Hepatocyte (in vitro differentiated cells): ENCODE results near the gene ME2. TPM values are rescaled to one million over a fixed set of nuclear protein-coding genes. Genes with fewer than 3 reads are reported as not detected.
"Not testable (repeated sequence)": the region's sequence is repeated elsewhere in the genome, so short reads cannot be mapped to it uniquely, and the experiment has no call there.

Experiments
- DNase-seq: peaks from one replicate; pipeline ENCODE4 v3.0.0-alpha.2; 2016; ENCODE audit warnings: low spot score
- H2AFZ ChIP-seq: fragments of 200-600 bp; sonication (generic); 2 replicates; pipeline ENCODE4 v1.6.0; 2016; ENCODE audit warnings: antibody characterized with exemption, mild to moderate bottlenecking
- H3K27ac ChIP-seq: fragments of 200-600 bp; sonication (generic); 2 replicates; pipeline ENCODE4 v1.5.1; 2016; ENCODE audit warnings: mild to moderate bottlenecking
- H3K27me3 ChIP-seq: fragments of 200-600 bp; sonication (generic); 2 replicates; pipeline ENCODE4 v1.6.1; 2016
- H3K36me3 ChIP-seq: fragments of 200-600 bp; sonication (generic); replicated peaks from 2 replicates; pipeline ENCODE4 v1.5.1; 2016; ENCODE audit warnings: low read depth; ENCODE audit not compliant: insufficient read depth
- H3K4me1 ChIP-seq: fragments of 200-600 bp; sonication (generic); 2 replicates; pipeline ENCODE4 v1.5.1; 2016; ENCODE audit warnings: mild to moderate bottlenecking, moderate library complexity; ENCODE audit not compliant: insufficient read depth
- H3K4me2 ChIP-seq: fragments of 200-600 bp; sonication (generic); 2 replicates; pipeline ENCODE4 v1.6.0; 2016
- H3K4me3 ChIP-seq: fragments of 200-600 bp; sonication (generic); 2 replicates; pipeline ENCODE4 v1.5.1; 2016; ENCODE audit warnings: mild to moderate bottlenecking
- H3K79me2 ChIP-seq: fragments of 200-600 bp; sonication (generic); 2 replicates; pipeline ENCODE4 v1.6.0; 2017; ENCODE audit warnings: mild to moderate bottlenecking
- H3K9me2 ChIP-seq: fragments of 200-600 bp; sonication (generic); replicated peaks from 2 replicates; pipeline ENCODE4 v1.6.0; 2017; ENCODE audit warnings: mild to moderate bottlenecking; ENCODE audit not compliant: insufficient read depth
- H3K9me3 ChIP-seq: fragments of 200-600 bp; sonication (generic); 2 replicates; pipeline ENCODE4 v1.5.1; 2016; ENCODE audit warnings: low read depth, mild to moderate bottlenecking
- H4K20me1 ChIP-seq: fragments of 200-600 bp; sonication (generic); 2 replicates; pipeline ENCODE4 v1.6.0; 2016; ENCODE audit warnings: mild to moderate bottlenecking; ENCODE audit not compliant: insufficient read depth, poor library complexity, severe bottlenecking
- CTCF ChIP-seq: fragments of 200-600 bp; sonication (generic); IDR thresholded peaks from 2 replicates; pipeline ENCODE4 v1.5.1; 2016; ENCODE audit warnings: antibody characterized with exemption, mild to moderate bottlenecking; ENCODE audit not compliant: poor library complexity
- EZH2 ChIP-seq: fragments of 200-600 bp; sonication (generic); IDR thresholded peaks from 2 replicates; pipeline ENCODE4 v1.6.1; 2016; ENCODE audit warnings: antibody characterized with exemption, mild to moderate bottlenecking, borderline replicate concordance
- EZH2phosphoT487 ChIP-seq: fragments of 200-600 bp; sonication (generic); IDR thresholded peaks from one replicate; pipeline ENCODE4 v1.6.1; 2018; ENCODE audit warnings: antibody characterized with exemption, mild to moderate bottlenecking, low read depth, moderate library complexity; ENCODE audit not compliant: unreplicated experiment, severe bottlenecking
- WGBS: methylation state at CpG from one replicate; pipeline ENCODE4 v1.1.6; 2016; ENCODE audit warnings: low lambda C conversion rate; ENCODE audit errors: missing lambda C conversion rate; 5-methylcytosine and 5-hydroxymethylcytosine counted together
- polyA plus RNA-seq: library from polyadenylated mRNA; unstranded; fragments of >200 nt; fragmentation: Nextera tagmentation; extraction: Ambion mirVana; gene quantifications from 2 replicates; pipeline ENCODE4 v1.2.1, GENCODE V29; 2016
- small RNA-seq: library from RNA; depleted of rRNA; stranded (forward); fragments of <200 nt; gene quantifications from one replicate; pipeline ENCODE3, GENCODE V24; 2014
- total RNA-seq: library from RNA; depleted of rRNA; stranded (reverse); fragments of >200 nt; gene quantifications from 2 replicates; pipeline ENCODE4 v1.2.3, GENCODE V29; 2014

Gene ME2
- total and polyA plus RNA-seq, 2 experiments from 2014 or later: 33.6 to 45.8 TPM

GRCh38 chr18:50989711-50990110, 110.8 kb downstream of the ME2 start:
- TF ChIP-seq EZH2phosphoT487 (no peak), EZH2 (no peak), CTCF (no peak)
- H3K36me3 ChIP-seq: no peaks in the 10 kb centered on the region
- H3K9me3 ChIP-seq: no peaks in the 10 kb centered on the region
- H3K4me1 ChIP-seq: peaks cover 4% of the 10 kb centered on the region
- no peaks in the 10 kb centered on the region for H3K27me3 ChIP-seq
- H4K20me1 ChIP-seq: no peaks in the 10 kb centered on the region
- no peak overlapping the region for H3K4me2 ChIP-seq
- no peak overlapping the region for H2AFZ ChIP-seq
- H3K4me3 ChIP-seq: no peak overlapping the region
- WGBS: 93% methylated on average over 3 of the region's 3 CpGs
- no peaks in the 10 kb centered on the region for H3K79me2 ChIP-seq
- no peak overlapping the region for H3K27ac ChIP-seq
- no peak for DNase-seq
- no peaks in the 10 kb centered on the region for H3K9me2 ChIP-seq

GRCh38 chr18:50992351-50992762, 113.4 kb downstream of the ME2 start:
- no peaks in the 10 kb centered on the region for H3K4me1 ChIP-seq
- H3K4me3 ChIP-seq: no peak overlapping the region
- no peaks in the 10 kb centered on the region for H3K27me3 ChIP-seq
- no peaks in the 10 kb centered on the region for H3K9me3 ChIP-seq
- no peak overlapping the region for H3K27ac ChIP-seq
- H3K79me2 ChIP-seq: no peaks in the 10 kb centered on the region
- no peaks in the 10 kb centered on the region for H3K9me2 ChIP-seq
- no peak for TF ChIP-seq EZH2phosphoT487
- TF ChIP-seq CTCF: no peak
- TF ChIP-seq EZH2: no peak
- DNase-seq: no peak
- H3K36me3 ChIP-seq: no peaks in the 10 kb centered on the region
- H4K20me1 ChIP-seq: no peaks in the 10 kb centered on the region
- H2AFZ ChIP-seq: no peak overlapping the region
- no peak overlapping the region for H3K4me2 ChIP-seq
- WGBS: 37% methylated on average over 3 of the region's 3 CpGs

GRCh38 chr18:50994031-50994430, 115.1 kb downstream of the ME2 start:
- Histone ChIP-seq H3K4me3 (no peak overlapping the region), H3K9me2 (no peaks in the 10 kb centered on the region), H2AFZ (no peak overlapping the region), H3K27me3 (no peaks in the 10 kb centered on the region), H3K4me2 (no peak overlapping the region), H3K4me1 (no peaks in the 10 kb centered on the region), H4K20me1 (no peaks in the 10 kb centered on the region), H3K27ac (no peak overlapping the region), H3K36me3 (no peaks in the 10 kb centered on the region), H3K79me2 (no peaks in the 10 kb centered on the region), H3K9me3 (no peaks in the 10 kb centered on the region)
- WGBS: 70% methylated on average over 2 of the region's 2 CpGs
- TF ChIP-seq EZH2phosphoT487: no peak
- no peak for TF ChIP-seq CTCF
- no peak for DNase-seq

- WGBS: 85% methylated on average over 2 of the region's 2 CpGs
- not testable (repeated sequence) for H3K27me3 ChIP-seq, H3K79me2 ChIP-seq, H3K36me3 ChIP-seq, H3K4me2 ChIP-seq, H4K20me1 ChIP-seq, H3K9me3 ChIP-seq, H3K9me2 ChIP-seq, H2AFZ ChIP-seq, H3K4me3 ChIP-seq, H3K27ac ChIP-seq, DNase-seq
- H3K4me1 ChIP-seq: peaks cover 14% of the 10 kb centered on the region
These were observed 124.3 kb downstream of the ME2 start for GRCh38 chr18:51003174-51003573.

Small RNA genes within 50 kb of the gene (small RNA-seq; reads per million reads assigned to genes)
- not detected for gene RF00019

Other genes with a start within 250 kb of the ME2 start
- gene MRO, start 59.1 kb upstream of the ME2 start, total RNA-seq: 2.0 and 3.1 TPM in 2 replicates
- gene MRO, start 59.1 kb upstream of the ME2 start, polyA plus RNA-seq: 1.2 and 1.3 TPM in 2 replicates
- gene ELAC1, start 88.9 kb downstream of the ME2 start, total RNA-seq: 5.7 and 9.4 TPM in 2 replicates
- gene ELAC1, start 88.9 kb downstream of the ME2 start, polyA plus RNA-seq: 9.1 and 14.7 TPM in 2 replicates
- gene SMAD4, start 151.1 kb downstream of the ME2 start, total RNA-seq: 109 and 116 TPM in 2 replicates
- 62.5 and 64.4 TPM in 2 replicates for gene SMAD4, start 151.1 kb downstream of the ME2 start, polyA plus RNA-seq